Superior temporal gyrus (tissue), 1 donor: ENCODE results near the gene KRT77.
"Not testable (repeated sequence)": the region's sequence is repeated elsewhere in the genome, so short reads cannot be mapped to it uniquely, and the experiment has no call there.

ENCODE experiments used
- DNase-seq: peaks from one replicate; pipeline ENCODE4 v3.0.0-alpha.2; 2016; ENCODE audit errors: extremely low spot score

Gene KRT77

DNA sequence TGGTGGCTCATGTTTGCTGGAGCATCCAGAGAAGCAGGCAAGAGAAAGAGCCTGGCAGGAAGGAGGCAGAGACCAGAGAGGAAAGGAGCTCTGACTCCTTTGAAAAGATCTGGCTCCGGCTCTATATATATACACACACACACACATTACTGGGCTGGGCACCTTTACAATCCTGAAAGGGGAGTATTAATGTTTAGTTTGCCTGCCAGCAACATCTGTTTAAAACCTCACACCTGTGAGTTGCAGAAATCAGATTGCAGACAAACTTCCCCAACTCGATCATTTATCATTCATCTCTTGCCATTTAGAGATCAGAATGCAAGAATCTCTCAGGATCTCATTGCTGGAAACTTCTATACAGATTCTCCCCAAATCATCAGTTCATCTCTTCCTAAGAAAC lies at the start of gene KRT77:
KRT77 (minus strand) TSS at position 101 of the 400 bp plus-strand sequence; CDS start at position 11, 90 bp downstream.
- no peak for DNase-seq

DNA sequence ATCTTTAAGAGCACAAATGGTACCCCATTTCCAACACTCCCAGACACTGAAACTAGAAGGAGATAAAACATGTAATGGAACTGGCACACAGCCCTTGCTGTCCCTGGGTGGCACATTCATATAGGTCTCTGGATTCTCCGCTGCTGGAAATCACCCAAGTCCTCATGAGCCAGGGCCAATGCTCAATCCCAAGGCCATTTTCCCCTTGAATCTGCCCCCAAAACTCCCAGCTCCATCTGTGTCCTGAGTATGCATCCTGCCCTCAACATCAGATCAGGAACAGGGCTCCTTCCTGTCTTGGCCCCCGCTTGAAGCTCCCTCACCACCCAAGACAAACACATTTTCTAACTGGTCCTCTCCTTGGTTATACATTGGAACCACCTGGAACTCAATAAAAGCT lies 49.2 kb upstream of the KRT77 start:
- no peak for DNase-seq

DNA sequence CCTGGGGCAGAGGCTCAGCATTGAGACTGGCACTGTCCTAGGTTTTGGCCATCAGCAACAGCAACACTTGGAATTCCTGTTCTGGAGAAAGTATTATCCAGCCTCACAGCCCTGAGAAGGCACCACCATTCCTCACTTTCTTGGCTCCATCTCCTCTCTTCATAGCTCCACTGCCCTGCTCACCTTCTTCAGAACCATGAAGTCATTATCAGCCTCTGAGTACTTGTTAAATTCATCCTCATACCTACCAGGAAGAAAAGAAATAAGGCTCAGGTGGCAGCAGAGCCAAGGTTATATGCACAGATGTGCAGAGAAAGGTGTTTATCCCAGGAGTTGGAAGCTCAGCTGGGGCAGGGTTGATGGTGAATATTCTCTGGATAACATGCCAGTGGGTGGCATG lies 48.5 kb upstream of the KRT77 start:
- no peak for DNase-seq

DNA sequence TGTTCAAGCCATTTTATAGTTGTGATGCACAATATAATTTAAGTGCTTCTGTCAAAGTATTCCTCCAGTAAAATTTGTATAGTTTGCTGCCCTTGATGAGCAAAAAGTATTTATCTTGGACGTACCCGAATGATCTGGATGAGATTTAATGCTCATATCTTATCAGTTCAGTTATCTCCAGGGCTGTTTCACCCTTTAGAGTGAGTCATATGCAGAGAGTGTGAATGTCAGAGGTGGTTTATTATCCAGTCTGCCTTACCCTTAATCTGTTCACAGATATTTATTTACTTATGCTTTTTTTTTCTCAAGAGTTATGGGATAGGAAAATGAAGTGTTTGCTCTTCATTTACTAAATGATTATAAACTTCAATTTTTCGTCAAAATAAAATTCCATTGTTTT lies 47.2 kb upstream of the KRT77 start:
- not testable (repeated sequence) for DNase-seq

DNA sequence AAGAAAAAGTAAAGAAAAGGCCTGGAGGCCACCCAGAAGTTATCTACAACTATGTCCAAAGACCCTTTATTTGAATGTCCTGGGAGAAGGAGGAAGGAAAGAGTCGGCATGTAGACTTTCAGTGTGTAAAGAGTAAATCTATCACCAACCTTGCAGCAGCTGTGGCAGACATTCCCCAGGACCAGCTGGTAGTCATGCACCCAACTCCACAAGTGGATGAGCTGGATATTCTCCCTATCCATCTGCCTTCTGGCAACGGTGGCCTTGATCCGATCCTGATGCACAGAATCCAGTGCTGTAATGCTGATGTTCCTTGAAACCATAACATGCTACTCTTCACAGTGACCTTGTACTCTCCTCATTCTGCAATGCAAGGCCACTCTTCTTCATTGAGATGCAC lies 46.5 kb upstream of the KRT77 start:
- no peak for DNase-seq

DNA sequence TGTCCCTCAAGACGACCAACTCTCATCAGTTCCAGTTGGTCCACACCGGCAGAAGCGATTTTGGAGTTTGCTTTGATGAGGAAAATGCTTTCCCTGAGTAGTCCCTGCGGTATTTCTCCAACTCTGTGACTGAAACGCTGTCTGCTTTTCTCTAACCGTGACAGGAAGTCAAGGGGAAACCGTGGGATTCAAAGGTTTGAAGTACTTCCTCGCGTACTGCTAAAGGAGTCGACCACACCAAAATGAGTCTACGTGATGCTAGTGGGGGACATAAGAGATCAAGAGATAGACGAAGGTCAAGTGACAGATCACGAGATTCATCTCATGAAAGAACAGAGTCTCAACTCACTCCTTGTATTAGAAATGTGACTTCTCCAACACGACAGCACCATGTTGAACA lies 45.3 kb upstream of the KRT77 start:
- DNase-seq = no peak

DNA sequence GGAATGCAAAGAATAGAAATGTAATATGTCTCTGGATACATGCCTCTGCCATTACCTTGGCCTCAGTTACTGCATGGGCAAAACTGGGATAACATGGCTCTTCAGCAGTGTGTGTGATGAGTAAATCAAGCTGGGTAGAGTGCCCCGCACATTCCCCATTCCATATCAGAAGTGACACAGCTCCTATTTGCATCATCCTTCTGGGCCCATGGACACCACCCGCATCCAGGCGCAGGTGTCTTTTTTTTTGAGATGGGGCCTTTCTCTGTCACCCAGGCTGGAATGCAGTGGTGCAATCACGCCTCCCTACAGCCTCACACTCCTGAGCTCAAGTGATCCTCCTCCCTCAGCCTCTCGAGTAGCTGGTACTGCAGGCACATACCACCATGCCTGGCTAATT lies 42.2 kb upstream of the KRT77 start:
- DNase-seq = no peak

DNA sequence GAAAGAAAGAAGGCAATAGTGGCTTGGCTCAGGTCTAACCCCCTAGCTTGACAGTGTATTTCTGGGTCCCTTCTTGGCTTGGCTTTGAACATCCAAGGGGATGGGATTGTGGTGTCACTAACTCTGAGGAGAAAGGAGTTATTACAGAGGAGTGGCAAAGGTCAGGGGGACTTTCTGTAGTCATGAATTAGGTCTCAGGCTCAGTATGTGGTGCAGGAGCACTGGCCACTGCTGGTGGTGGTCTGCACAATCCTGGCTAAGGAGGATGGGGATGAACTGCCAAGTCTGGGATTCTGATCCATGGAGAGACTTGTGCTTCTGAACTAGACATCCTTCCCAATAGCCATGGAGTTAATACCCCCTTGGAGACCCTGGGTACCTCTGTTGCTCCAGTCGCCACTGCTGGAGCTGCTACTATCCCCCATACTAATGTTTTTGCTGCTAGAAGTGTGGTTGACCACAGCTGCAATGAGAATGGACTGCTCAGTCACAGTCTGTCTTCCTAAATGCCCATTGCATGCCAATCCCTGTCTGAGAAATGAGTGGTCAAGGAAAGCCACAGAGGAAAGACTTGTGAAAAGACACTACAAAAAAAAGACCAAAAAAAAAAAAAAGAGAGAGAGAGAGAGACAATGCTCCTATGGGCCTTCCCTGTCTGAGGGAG lies 41.3 kb upstream of the KRT77 start:
- DNase-seq = no peak

DNA sequence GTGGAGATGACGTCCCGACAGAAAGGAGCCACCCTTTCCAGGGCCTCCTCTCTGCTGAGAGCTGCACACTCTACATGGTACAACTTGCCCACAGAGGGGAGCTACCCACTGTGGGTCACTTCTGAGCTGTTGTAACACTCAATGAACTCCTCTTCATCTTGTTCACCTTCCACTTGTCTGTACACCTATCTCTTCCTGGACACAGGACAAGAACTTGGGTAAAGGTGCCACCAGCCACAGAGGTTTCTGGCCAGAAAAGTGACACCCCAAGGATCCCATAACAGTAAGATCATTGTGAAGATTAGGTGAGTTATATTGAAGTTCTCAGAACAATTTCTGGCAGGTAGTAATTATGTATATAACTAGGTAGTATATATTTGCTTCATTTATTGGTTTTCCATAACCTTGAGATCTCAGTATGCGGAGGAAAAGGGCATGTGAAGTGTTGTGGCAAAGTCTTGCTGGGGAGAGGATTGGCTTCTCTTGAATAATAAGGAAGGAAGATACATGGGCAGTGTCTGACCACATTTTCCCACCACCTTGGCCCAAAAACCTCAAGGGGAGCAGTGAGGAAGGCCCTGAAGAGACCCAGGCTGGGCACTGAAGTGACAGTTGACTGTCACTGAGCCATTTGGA lies 39.6 kb upstream of the KRT77 start:
- no peak for DNase-seq

DNA sequence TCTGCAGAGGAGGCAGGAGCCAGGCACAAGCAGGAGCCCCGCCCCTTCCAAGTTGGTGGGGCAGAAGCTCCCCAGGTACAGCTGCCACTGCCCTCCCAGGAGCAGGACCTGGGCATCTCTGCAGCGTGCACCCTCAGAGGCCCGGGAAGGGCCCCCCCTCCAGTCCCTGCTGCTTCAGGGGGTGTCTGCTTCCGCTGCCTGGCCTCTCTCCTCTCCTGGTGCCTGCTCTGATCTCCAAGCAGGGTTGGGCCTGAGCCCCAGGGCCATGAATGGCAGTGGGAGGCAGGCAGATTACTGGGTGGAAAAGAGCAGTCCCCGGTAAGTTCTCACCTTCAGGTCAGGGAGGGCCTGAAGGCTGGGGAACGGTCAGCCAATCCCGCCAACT lies 38.9 kb upstream of the KRT77 start:
- DNase-seq = no peak

DNA sequence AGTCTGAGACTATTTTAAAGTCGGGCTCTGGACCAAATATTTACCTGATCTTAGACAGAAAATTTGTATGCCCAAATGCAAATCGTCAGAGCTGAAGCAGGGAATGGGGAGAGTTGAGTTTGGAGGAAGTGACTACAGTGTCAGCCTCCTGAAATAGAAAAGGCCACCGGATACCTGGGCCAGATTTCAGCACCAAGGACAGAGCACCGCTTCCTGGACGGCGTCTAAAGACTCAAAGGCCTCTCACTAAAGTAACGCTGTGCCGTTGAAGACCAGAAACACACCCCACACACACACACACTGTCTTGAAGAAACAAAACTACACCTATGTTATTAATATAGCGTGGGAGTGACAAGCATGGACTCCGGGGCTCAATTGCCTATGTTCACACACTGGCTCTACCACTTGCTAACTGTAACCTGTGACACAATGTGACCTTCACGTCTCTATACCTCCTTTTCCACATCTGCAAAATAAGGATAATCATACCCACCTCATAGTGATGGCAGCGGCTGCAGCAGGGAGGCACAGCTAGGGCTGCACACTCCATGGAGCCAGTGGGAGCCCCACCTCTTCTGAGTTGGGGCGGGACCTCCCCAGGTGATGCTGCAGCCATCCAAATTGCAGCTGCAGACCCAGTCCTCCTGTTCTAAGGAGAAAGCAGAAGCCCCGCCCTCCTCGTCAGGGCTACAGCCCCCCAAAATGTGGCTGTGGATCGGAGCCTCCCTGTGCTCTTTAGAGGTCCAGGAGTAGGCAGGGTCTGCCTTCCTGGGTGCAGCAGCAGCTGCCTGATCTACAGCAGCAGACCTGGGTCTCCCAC lies 38.3 kb upstream of the KRT77 start:
- no peak for DNase-seq

DNA sequence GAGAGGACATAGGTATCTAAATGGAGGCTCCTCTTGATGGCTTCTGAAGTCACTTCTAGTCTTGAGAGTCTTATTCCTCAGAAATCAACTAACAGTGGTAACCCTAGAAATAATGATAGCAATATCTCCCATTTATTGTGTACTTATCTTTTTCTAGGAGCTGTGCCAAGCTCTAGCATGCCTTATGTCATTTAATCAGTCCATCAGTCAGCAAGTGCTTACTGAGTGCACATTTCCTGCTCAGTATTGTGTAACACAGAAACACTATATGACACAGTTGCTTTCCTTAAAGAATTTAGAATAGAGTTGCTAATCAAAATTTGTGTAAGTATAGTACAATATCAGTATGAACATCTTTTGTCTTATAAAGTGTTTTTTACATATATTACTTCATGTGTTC lies 37.3 kb upstream of the KRT77 start:
- no peak for DNase-seq

DNA sequence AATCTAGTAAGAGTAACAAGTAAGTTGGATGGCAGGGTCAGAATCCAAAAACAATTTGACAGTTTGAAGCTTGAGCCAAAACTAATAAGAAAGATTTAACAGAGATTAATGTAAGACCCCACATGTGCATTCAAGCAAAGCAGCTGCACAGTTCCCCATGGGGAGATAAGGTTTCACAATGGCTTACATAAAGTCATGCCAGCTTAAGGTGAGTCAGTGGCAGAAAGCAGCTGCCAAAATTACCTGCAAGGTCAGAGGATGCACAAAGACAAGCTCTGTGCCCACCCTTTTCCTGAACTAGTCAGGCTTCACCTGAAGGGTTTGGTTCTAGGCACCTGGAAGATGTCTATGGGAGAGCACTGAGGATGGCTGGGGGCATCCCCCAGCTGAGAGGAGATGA lies 36.6 kb upstream of the KRT77 start:
- DNase-seq = no peak

DNA sequence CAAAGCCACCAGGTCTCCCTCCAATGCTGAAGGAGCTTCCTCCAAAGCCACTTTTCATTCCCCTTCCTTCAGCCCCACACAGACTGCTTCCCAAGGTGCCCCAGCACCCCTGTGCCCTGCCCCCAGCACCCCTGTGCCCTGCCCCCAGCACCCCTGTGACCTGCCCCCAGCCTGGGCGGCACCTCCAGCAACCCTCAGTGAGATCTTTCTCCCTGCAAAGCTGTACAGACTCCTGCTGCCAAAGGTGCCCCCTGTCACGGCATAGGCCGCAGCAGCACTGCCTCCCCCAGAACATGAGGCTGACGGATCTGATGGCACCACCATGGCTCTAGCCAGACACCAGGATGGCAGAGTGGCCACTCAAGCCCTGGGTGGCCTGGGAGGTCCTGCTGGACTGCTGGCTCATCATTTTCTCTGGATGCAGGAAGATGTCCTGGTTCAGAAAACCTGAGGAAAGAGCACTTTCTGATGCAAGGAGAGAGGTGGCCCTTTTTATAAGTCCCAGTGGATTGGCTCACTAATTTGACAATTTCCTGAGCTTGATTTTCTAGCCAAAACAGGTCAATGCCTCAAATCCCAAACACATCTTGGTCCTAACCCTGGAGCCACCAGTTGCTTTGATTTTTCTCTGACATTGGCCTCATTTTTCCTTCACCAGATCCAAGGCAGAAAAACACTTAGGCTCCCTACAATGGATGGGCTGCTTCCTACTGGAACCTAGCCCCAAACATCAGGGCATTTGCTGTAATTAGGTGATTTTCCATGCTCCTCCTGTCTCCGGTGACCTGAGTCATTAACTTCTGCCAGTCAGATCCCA lies 32.7 kb upstream of the KRT77 start:
- DNase-seq = no peak

DNA sequence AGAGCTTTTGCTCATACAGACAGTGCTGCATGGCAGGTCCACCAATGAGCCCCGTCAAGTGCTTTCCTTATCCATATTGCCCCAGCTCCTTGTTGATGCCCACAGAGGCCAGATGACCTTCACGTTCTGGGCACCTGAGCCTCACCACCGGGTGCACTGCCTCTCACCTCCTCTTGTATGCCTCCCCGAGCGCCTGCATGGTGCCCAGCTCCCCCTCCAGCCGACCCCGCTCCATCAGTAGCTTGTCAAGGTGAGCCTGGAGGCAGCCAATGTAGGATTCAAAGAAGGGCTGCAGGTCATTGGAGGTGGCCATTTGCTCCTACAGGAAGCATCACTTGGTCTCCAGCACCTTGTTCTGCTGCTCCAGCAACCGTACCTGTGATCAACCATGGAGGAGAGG lies 31.8 kb upstream of the KRT77 start:
- DNase-seq = no peak

DNA sequence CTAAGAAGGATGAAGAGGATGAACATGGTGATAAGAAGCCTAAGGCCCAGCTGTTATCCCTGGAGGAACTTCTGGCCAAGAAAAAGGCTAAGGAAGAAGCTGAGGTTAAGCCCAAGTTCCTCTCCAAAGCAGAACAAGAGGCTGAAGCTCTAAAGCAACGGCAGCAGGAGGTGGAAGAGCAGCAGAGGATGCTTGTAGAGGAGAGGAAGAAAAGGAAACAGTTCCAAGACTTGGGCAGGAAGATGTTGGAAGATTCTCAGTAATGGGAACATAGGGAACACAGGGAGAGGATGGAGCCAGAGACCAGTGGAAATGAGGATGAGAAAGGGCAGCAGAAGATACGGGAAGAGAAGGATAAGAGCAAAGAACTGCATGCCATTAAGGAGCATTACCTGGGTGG lies 27.5 kb upstream of the KRT77 start:
- no peak for DNase-seq

DNA sequence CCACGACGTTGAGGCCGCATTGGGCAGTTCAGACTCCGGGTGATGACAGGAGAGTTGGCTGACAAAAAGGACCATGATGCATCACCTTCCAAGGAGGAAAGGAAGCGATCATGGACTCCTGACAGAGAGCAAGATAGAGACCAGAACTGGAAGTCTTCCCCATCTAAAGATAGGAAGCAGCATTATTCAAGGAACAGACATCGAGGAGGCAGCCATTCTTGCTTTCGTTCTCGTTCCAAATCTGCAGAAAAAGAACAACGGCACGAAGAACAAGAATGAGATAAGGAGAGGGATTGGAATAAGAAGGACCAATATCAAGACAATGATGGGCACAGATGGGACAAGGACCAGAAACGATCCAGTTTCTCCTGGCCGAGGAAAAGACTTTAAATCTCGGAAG lies 27.1 kb upstream of the KRT77 start:
- no peak for DNase-seq

DNA sequence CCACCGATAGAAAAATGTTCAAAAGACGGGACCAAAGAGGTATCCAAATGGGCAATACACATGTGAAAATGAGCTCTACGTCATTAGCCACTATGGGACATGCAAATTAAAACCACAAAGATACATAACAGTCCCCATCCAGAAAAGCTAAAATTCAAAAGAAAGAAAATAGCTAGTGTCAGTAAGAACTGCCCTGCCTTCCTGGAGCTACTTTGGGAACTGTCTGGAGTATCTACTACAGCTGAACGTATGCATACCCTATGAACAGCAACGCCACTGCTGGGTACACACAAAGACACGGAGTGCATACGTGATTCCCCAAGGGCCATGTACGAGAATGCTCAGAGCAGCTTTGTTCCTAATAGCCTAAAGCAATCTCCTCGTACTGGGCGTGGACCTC lies 25.8 kb upstream of the KRT77 start:
- DNase-seq = no peak

DNA sequence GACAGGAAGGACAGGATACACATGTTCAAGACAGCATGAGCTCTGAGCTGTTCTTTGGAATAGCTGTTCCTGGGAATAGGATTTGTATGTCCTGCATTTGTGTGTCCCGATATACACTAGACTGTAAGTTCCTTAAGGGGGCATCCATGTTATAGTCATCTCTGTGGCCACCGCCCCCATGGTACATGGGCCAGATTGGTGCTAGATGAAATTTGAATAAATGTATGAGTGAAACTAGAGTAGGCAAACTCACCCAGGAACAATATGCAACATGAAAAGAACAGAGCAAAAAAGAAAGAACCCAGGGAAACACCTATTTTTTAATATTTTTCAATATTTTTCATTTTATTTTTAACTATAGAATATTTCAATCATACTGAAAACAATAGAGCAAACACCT lies 25.1 kb upstream of the KRT77 start:
- no peak for DNase-seq

DNA sequence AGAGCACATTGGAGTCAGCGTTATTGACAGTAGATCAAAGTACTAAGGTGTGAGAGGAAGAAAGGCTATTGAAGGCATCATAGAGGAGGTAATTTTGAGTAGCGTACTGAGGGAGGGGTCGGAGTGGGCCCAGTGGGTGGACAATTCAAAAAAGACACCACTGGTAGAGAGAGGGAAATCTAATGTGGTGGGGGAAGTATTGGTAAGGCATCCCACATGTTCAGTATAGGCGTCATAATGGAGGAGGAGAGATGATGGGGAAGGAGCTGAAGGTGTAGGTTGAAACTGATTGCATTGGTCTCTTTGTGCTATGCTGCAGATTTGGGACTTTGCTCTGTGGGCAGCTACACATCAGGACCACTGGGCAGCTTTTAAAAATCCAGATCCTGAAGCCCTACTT lies 23.7 kb upstream of the KRT77 start:
- DNase-seq = no peak

DNA sequence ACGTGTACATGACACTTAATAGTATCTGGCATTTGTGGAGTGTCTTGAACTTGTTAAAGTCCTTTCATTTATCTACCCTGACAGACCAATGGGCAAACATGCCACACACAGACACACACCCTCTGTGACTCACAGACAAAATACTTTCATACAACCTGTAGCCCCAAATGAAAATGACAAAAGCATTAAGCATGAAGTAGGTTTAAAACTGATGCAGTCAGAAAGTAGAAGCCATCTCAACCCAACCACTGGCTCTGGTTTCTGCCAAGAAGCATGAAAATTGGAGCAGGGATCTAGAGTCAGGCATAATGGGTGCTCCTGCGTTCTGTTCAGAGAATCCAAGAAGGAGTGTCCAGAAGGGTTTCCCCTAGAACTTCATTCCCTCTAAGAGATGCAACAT lies 23.1 kb upstream of the KRT77 start:
- no peak for DNase-seq

DNA sequence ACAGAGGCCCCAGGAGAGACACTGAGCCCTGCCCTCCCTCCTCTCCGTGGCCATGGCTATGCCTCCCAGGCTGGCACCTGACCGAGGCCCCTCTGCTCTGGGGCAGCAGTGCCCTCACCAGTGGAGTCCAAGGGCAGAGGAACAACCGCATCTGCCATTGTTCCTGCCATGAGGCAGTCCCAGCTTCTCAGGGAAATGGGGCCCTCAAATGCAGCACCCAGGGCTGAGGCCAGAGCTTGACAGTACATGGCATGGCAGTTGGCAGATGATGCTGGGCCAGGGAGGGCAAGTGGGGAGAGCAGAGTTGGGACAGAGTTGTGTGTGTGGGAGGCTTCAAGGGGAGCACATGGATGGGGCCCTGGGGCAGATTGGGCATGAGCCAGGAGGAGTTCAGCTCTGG lies 21.1 kb upstream of the KRT77 start:
- no peak for DNase-seq
